GM23248 (cell line): ENCODE measurements around the gene EDA. TPM values are rescaled to one million over a fixed set of nuclear protein-coding genes. Genes with fewer than 3 reads are reported as not detected.

Experiments used
- DNase-seq: peaks from one replicate; pipeline ENCODE4 v3.0.0-alpha.2; 2015
- H2AFZ ChIP-seq: fragments of 200-600 bp; sonication (generic); 2 replicates; pipeline ENCODE4 v1.6.1; 2016; ENCODE audit warnings: antibody characterized with exemption
- H3F3A ChIP-seq: fragments of 200-600 bp; sonication (generic); 2 replicates; pipeline ENCODE4 v1.6.1; 2016; ENCODE audit warnings: mild to moderate bottlenecking, antibody characterized with exemption, mixed run types; ENCODE audit not compliant: insufficient read depth
- H3K27ac ChIP-seq: fragments of 200-600 bp; sonication (generic); 2 replicates; pipeline ENCODE4 v1.5.1; 2016; ENCODE audit warnings: mild to moderate bottlenecking
- H3K27me3 ChIP-seq: fragments of 200-600 bp; sonication (generic); replicated peaks from 2 replicates; pipeline ENCODE4 v1.6.1; 2016; ENCODE audit warnings: mild to moderate bottlenecking; ENCODE audit not compliant: insufficient read depth
- H3K36me3 ChIP-seq: fragments of 200-600 bp; sonication (generic); 2 replicates; pipeline ENCODE4 v1.6.1; 2016; ENCODE audit warnings: low read depth, mild to moderate bottlenecking
- H3K4me1 ChIP-seq: fragments of 200-600 bp; sonication (generic); 2 replicates; pipeline ENCODE4 v1.6.1; 2016; ENCODE audit warnings: mild to moderate bottlenecking; ENCODE audit not compliant: insufficient read depth
- H3K4me2 ChIP-seq: fragments of 200-600 bp; sonication (generic); one replicate; pipeline ENCODE4 v1.6.1; 2016; ENCODE audit warnings: mild to moderate bottlenecking; ENCODE audit not compliant: unreplicated experiment
- H3K4me3 ChIP-seq: fragments of 200-600 bp; sonication (generic); 2 replicates; pipeline ENCODE4 v1.5.1; 2016; ENCODE audit warnings: mild to moderate bottlenecking
- H3K79me2 ChIP-seq: fragments of 200-600 bp; sonication (generic); 2 replicates; pipeline ENCODE4 v1.6.1; 2016; ENCODE audit warnings: mild to moderate bottlenecking; ENCODE audit not compliant: insufficient read depth
- H3K9ac ChIP-seq: fragments of 200-600 bp; sonication (generic); 2 replicates; pipeline ENCODE4 v1.6.1; 2016; ENCODE audit warnings: mild to moderate bottlenecking
- H3K9me2 ChIP-seq: fragments of 200-600 bp; sonication (generic); 2 replicates; pipeline ENCODE4 v1.6.1; 2016; ENCODE audit warnings: mixed run types, mild to moderate bottlenecking, moderate library complexity; ENCODE audit not compliant: insufficient read depth
- H3K9me3 ChIP-seq: fragments of 200-600 bp; sonication (generic); one replicate; pipeline ENCODE4 v1.6.1; 2017; ENCODE audit warnings: low read depth
- H4K20me1 ChIP-seq: fragments of 200-600 bp; sonication (generic); 2 replicates; pipeline ENCODE4 v1.6.0; 2016; ENCODE audit not compliant: insufficient read depth
- EZH2 ChIP-seq: fragments of 200-600 bp; sonication (generic); IDR thresholded peaks from 2 replicates; pipeline ENCODE4 v1.6.1; 2018; ENCODE audit warnings: antibody characterized with exemption, mild to moderate bottlenecking; ENCODE audit not compliant: insufficient read depth, poor library complexity, severe bottlenecking
- EZH2phosphoT487 ChIP-seq: fragments of 200-600 bp; sonication (generic); IDR thresholded peaks from 2 replicates; pipeline ENCODE4 v1.6.1; 2018; ENCODE audit warnings: antibody characterized with exemption, moderate library complexity, mild to moderate bottlenecking, low read depth; ENCODE audit not compliant: insufficient read depth
- WGBS, 2 experiments: methylation state at CpG; one replicate each; pipeline ENCODE4 v1.1.6; 2015 to 2017; ENCODE audit warnings: low lambda C conversion rate in 2 of 2, low coverage in 1 of 2; ENCODE audit errors: missing lambda C conversion rate in 2 of 2; 5-methylcytosine and 5-hydroxymethylcytosine counted together
- in situ Hi-C: fragments of 300-500 bp; cut with MboI; formaldehyde crosslinking; loops from 2 replicates; pipeline ENCODE4 v1.15.0; 2020
- polyA plus RNA-seq: library from polyadenylated mRNA; unstranded; fragments of >200 nt; fragmentation: Nextera tagmentation; extraction: Ambion mirVana; gene quantifications from 2 replicates; pipeline ENCODE4 v1.2.1, GENCODE V29; 2016
- total RNA-seq: library from RNA; depleted of rRNA; stranded (reverse); fragments of >200 nt; shearing (Covaris generic); gene quantifications from 2 replicates; pipeline ENCODE4 v1.2.3, GENCODE V29; 2014

The EDA gene
- total and polyA plus RNA-seq, 2 experiments from 2014 or later = 0.11 TPM; not detected in 1

- no peak overlapping the region for H3K4me2 ChIP-seq
- H3K27ac ChIP-seq = no peak overlapping the region
- no peaks in the 10 kb centered on the region for H4K20me1 ChIP-seq
- no peaks in the 10 kb centered on the region for H3K9me2 ChIP-seq
- no peak overlapping the region for H3K4me3 ChIP-seq
- no peaks in the 10 kb centered on the region for H3K4me1 ChIP-seq
- H2AFZ ChIP-seq = no peak overlapping the region
- in situ Hi-C loops = no loop called here
- WGBS, 2 experiments = 95 to 97% methylated on average over 16 to 43 of the region's 52 CpGs
- no peaks in the 10 kb centered on the region for H3K9me3 ChIP-seq
- H3K9ac ChIP-seq = no peak overlapping the region
- H3K79me2 ChIP-seq = no peaks in the 10 kb centered on the region
- DNase-seq = no peak
- no peaks in the 10 kb centered on the region for H3K27me3 ChIP-seq
- H3F3A ChIP-seq = no peaks in the 10 kb centered on the region
- H3K36me3 ChIP-seq = no peaks in the 10 kb centered on the region
- no peak for TF ChIP-seq EZH2phosphoT487
- no peak for TF ChIP-seq EZH2
These were observed 447.1 kb downstream of the EDA start for GRCh38 chrX:70062961-70063550.

- in situ Hi-C loops = no loop called here
- TF ChIP-seq EZH2phosphoT487 = no peak
- no peak for TF ChIP-seq EZH2
- no peak for DNase-seq
- H4K20me1 ChIP-seq = no peaks in the 10 kb centered on the region
- H3F3A ChIP-seq = no peaks in the 10 kb centered on the region
- no peak overlapping the region for H3K4me2 ChIP-seq
- H3K36me3 ChIP-seq = no peaks in the 10 kb centered on the region
- no peaks in the 10 kb centered on the region for H3K4me1 ChIP-seq
- WGBS, 2 experiments = 72 to 80% methylated on average over 4 to 7 of the region's 7 CpGs
- H3K9me2 ChIP-seq = no peaks in the 10 kb centered on the region
- no peak overlapping the region for H3K27ac ChIP-seq
- no peak overlapping the region for H3K4me3 ChIP-seq
- H2AFZ ChIP-seq = no peak overlapping the region
- H3K79me2 ChIP-seq = no peaks in the 10 kb centered on the region
- H3K9me3 ChIP-seq = no peaks in the 10 kb centered on the region
- no peaks in the 10 kb centered on the region for H3K27me3 ChIP-seq
- H3K9ac ChIP-seq = no peak overlapping the region
These were observed 450.7 kb downstream of the EDA start for GRCh38 chrX:70066646-70067045.

- Histone ChIP-seq H3K79me2 (no peaks in the 10 kb centered on the region), H3K4me1 (no peaks in the 10 kb centered on the region), H3K9me3 (no peaks in the 10 kb centered on the region), H3K4me2 (no peak overlapping the region), H3K9ac (no peak overlapping the region), H3K4me3 (no peak overlapping the region), H3K27ac (no peak overlapping the region), H4K20me1 (no peaks in the 10 kb centered on the region), H3K27me3 (no peaks in the 10 kb centered on the region), H3F3A (no peaks in the 10 kb centered on the region), H2AFZ (no peak overlapping the region), H3K36me3 (no peaks in the 10 kb centered on the region), H3K9me2 (no peaks in the 10 kb centered on the region)
- 84 to 93% methylated on average over 4 to 5 of the region's 5 CpGs for WGBS, 2 experiments
- DNase-seq = no peak
- in situ Hi-C loops = loop anchor here (25.0 kb wide), 1 partner anchor 542 kb away; no protein-coding TSS in a partner anchor
- TF ChIP-seq EZH2phosphoT487 = no peak
- no peak for TF ChIP-seq EZH2
These were observed 463.4 kb downstream of the EDA start for GRCh38 chrX:70079297-70079696.

- in situ Hi-C loops = loop anchor here (25.0 kb wide), 1 partner anchor 543 kb away; no protein-coding TSS in a partner anchor
These were observed 464.0 kb downstream of the EDA start for GRCh38 chrX:70079870-70080269.

More at GRCh38 chrX:70079870-70080269, 464.0 kb downstream of the EDA start:
- Histone ChIP-seq H3K79me2 (no peaks in the 10 kb centered on the region), H3K4me2 (no peak overlapping the region), H3K27me3 (no peaks in the 10 kb centered on the region), H3K9ac (no peak overlapping the region), H3K9me3 (no peaks in the 10 kb centered on the region), H3K4me1 (no peaks in the 10 kb centered on the region), H3K36me3 (no peaks in the 10 kb centered on the region), H3K27ac (no peak overlapping the region), H2AFZ (no peak overlapping the region), H4K20me1 (no peaks in the 10 kb centered on the region), H3F3A (no peaks in the 10 kb centered on the region), H3K9me2 (no peaks in the 10 kb centered on the region), H3K4me3 (no peak overlapping the region)
- no peak for DNase-seq
- WGBS, 2 experiments = 50 to 62% methylated on average over 2 to 3 of the region's 3 CpGs
- no peak for TF ChIP-seq EZH2
- no peak for TF ChIP-seq EZH2phosphoT487
